GM18519 (cell line): Measurements from ENCODE around the gene ARHGAP1.
"Not testable (repeated sequence)": the region's sequence is repeated elsewhere in the genome, so short reads cannot be mapped to it uniquely, and the experiment has no call there.

Experiments
- ATAC-seq: cut with Tn5 transposase; IDR thresholded peaks from one replicate; pipeline ENCODE4 v1.9.1; 2021; ENCODE audit warnings: mild to moderate bottlenecking, moderate library complexity; ENCODE audit not compliant: unreplicated experiment, low FRiP score

The ARHGAP1 gene

DNA sequence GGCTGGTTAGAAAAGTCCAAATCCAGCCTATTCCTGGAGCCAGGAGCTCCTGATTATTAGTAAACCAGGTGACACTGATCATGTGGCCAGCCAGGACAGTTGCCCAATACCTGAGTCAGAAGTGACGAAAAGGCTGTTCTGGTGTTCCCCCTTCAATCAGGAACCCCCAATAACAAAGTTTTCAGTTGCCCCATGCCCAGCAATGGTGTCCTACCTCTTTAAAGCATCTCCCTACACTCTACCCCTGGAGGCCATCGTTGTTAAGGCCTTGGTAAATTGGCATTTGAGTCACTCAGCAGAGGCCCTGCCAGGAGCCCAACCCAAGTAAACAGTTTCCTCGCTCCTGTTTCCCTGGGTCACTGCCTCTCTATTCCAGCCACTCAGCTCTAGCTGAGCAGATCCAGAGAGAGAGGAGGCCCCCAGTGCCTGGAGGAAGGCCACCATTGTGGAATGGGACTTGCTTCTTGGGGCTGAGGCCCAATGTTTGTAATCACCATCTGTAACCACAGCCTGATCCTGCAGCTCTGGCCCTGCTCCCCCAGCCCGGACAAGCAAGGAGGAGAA lies 25.0 kb downstream of the ARHGAP1 start:
- no peak for ATAC-seq

DNA sequence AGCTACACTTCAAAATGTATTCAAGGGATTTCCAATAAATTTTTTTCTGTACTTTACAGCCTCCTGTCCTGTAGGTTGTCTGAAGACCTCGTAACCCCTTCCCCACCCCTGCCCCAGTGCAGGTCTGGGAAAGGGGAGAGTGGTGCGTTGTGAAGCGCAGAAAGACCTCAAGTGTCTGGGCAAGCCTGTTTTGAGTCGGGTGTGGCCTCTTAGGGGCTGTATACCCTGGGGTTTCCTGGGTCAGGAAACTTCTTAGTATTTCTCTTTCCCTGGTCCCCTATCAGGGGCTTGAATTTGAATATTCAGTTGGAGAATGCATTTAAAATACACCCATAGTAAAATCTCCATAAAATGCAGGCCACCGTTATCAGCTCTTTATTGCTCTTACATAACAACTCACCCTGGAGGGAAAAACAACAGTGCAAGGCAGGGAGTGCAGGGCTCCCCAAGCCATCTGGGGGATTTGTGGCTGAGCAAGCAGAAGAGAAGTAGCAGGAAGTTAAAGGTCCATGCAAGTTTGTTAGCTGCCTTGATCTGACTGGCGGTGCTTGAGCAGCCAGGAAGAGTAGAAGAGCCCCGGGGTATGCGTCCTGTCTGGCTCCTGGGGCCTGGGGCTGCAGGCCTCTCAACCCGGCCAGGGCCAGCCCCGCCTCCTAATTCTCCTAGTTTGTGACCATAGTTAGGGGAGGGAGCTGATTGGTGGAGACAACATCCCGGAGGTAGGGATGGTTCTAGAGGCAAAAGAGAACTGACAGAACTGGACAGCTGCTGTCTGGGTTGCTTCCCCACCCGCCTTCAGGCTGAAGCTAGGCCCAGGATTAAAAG lies 25.7 kb downstream of the ARHGAP1 start:
- no peak for ATAC-seq

DNA sequence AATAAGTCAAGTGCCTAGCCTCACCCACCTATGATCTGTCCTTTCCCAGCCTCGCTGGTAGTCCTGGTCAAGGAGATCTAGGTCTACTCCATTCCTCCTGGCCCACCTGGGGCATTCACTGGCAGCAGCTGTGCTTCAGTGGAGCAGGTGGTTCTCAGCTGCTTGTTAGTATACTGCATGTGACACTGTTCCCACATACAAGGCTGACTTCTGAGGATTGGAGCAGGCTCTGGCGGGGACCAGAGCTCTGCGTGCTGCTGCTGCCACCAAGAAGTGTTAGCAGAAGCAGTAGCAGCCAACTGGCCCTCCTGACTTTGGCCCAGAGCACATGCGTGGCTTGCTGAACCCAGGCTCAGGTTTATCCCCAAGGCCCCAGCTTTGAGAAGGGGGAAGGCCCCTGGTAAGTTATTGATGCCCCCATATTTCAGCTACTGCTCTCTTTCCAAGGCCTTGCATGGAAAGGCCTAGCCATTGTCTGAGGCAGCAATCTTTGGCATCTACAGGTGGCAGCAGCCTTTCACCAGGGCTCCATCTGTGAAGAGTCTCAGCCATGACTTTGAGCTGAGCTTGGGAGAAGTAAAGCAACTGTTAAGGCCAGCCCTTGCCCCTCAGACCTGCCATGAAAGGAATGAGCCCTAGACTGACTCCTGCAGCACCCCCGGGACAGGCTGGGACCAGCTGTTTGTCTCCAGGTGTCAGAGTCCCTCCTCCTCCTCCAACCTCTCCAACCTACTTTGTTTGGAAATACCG lies 26.5 kb downstream of the ARHGAP1 start:
- no peak for ATAC-seq

DNA sequence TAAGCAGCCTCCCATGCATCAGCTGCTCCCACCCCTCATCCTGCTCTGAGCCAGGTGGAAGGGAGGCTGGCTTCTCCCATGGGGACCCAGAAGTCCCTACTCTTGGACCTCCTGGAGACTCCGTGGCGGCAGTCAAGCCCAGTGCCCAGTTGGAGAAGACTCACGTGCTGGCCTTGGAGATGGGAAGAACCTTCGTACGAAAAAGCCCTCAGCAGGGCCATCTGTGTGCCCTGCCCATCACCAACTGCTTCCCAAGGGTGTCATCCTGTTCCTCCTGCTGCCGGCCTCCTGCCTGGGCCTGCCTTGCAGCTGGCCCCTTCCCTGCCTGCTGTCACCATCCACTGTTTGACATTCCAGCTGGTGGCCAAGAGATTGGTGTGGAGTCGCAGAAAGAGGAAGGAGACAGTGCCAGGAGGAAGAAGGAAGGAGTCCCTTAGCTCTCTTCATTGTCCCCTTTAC lies 28.0 kb downstream of the ARHGAP1 start:
- ATAC-seq = no peak

DNA sequence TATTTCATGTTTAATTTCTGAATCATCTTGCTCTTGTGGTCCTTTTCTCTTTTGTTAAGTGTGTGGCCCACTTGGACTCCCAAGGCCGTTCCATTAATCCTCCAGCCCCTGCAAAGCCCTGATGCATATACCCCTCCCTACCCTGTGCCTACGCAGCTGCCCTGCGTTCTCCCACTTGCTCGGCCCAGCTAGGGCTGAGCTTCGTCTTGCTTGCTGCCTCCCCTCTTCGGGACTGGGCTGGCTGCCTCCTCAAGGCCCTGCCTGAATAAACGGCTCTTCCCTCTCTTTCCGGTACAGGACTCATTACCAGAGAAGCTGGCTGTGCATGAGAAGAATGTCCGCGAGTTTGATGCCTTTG lies 28.5 kb downstream of the ARHGAP1 start:
- ATAC-seq = no peak

DNA sequence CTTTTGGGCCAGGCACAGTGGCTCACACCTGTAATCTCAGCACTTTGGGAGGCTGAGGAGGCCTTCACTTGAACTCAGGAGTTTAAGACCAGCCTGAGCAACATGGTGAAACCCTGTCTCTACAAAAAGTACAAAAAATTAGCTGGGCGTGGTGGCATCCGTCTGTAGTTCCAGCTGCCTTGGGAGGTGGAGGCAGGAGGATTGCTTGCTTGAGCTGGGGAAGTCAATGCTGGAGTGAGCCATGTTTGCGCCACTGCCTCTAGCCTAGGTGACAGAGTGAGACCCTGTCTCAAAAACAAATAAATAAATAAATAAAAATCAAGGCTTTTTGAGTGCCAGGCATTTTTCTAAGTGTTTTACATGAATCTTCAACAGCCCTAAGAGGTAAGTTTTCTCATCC lies 29.9 kb downstream of the ARHGAP1 start:
- not testable (repeated sequence) for ATAC-seq

DNA sequence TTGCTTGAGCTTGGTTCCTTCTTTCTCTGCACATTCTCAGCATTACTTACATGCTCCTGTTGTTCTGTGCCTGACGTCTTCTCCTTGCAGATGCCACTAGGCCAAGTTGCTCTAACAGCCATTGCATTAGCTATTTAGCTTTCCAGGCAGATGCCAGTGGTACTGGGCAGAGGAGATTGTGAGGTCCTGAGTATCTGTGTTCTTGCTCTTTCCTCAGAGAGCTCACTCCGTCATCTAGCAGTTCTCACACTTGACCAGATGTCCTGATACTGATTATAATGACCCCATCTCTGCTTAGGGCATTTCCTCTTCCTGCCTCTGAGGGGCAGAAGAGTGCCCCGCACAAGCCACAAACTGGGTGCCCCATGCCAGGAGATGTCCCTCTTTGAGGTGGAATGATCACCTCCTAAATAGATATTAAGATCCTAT lies 30.7 kb downstream of the ARHGAP1 start:
- ATAC-seq = no peak

DNA sequence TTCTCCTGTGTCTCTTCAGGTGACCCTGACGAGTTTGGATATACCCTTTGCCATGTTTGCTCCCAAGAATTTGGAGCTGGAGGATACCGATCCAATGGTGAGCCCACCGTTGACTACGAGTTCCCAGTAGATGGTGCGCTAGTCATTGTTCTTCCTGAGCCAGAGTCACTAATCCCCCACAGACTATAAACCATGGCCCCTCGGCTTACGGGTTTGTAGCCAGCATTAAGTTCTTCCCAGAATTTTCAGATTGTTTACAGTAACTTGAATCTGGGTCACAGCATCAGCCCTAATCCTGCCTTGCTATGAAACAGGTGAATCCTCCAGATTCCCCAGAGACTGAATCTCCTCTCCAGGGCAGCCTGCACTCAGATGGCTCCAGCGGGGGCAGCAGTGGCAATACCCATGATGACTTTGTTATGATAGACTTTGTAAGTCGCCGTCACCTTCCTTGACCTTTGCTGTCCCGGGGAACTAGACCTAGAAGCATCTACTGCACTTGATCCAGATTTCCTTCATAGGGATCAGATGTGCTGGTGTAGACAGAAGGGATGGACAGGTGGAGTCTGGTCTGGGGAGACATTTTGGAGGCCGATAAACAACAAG lies 31.8 kb downstream of the ARHGAP1 start:
- ATAC-seq = no peak

DNA sequence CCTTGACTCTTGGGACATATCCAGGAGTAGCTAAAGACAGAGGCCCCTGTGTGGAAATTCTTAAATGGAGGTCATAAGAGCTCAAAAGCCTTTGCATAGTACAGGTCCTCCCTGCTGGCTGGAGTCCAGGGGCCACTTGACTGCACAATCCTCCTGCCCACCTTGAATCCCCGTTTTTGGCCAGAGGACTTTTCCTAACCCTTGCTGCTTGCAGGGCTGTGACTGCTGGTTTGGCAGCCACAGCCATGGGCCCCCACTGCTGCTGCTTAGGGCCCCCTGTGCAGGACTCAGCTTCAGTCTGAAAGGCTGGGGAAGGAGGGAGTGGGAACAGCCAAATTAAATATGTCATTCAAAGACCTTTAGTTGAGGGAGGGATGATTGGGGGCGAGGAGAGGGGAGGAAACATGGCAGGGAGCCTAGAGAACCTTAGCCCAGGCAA lies 33.4 kb downstream of the ARHGAP1 start:
- no peak for ATAC-seq

DNA sequence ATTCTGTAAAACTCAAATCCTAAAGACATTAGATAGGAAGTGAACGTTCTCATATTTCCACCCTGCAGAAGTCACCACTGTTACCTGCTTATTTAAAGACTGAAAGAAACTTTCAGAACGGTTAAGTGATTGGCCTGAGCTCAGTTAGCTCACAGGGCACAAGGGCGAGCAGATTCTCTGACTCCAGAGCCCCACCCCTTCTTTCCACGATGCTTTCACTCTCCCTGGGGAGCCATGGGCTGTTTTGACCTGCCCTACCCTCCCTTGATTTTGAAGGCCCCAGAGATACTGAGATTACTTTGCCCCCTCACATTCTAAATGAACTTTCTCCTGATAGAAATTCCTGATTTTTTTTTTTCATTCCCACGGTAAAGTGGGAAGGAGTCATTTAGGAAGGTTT lies 33.9 kb downstream of the ARHGAP1 start:
- ATAC-seq = no peak

DNA sequence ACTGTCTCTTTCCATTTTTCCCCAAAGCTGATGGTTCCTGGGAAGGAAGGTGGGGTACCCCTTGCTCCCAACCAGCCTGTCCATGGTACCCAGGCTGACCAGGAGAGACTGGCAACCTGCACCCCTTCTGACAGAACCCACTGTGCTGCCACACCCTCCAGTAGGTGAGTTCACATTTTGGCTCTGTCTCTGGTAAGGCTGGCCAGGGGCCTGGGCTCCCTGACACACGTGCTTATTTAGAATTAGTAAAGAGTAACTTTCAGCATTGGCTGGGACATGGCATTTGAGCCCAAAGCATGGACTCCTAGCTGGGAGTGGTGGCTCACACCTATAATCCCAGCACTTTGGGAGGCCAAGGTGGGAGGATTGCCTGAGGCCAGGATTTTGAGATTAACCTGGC lies 35.1 kb downstream of the ARHGAP1 start:
- ATAC-seq = no peak

DNA sequence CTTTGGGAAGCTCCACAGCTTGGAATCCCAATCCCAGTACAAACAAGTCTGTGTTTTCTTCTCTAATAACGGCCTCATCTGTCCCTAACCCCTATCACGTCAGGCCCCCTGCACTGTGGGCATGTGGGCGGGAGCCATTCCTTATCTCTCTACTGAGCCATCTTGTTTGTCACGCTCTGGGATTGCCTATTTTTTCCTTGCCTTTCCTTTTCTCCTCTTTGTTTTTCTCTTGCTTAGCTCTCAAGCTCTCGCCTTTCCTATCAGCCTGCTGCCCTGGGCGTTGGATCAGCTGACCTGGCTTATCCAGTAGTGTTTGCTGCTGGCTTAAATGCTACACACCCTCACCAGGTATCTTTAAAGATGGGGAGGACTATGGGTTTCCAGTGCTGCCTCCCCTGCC lies 35.8 kb downstream of the ARHGAP1 start:
- no peak for ATAC-seq

DNA sequence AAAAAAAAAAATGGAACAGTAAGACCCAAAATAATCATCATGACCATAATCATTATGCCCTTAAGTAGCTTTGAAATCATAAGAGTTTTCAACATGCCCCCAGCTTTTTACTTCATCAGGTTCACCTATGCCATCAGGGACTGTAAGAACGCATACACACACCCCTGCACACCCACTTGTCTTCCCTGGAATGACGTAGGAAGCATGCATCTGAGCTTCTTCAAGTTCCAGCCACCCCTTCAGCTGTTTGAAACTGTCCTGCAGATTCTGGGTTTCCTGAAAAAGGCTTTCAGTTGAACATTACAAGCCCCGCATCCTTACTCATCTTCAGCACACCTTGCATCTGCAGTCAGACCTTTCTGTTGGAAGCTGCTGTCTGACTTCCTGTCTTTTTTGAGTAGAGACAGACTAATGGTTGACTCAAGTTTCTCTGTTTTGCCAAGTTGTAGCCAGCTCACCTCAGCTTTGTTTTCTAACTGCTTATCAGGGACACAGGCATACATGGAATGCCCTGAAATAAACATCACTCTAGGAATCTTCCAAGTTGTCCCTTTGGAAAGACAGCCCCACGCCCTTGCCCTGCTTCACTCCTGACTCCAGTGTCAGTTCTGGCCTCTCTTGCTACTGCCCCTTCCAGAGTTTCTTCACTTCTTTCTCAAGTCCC lies 37.0 kb downstream of the ARHGAP1 start:
- no peak for ATAC-seq

DNA sequence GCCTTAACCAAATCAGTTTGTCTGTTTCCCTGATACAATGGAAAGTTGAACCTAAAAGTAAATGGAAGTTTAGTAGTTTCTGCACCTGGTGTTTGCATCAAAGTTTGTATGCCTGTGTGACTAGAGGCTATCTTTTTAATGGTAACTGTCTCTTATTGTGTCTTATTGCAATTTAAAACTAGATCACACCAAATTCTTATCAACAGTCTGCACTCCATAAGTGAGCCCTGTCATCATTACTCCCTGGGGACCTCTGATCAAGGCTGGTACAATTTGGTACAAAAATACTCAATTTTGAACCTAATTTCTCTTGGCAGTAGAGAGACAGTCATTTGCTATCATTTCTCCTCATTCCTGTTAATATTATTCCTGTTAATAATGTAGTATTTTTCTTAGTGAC lies 38.1 kb downstream of the ARHGAP1 start:
- no peak for ATAC-seq

DNA sequence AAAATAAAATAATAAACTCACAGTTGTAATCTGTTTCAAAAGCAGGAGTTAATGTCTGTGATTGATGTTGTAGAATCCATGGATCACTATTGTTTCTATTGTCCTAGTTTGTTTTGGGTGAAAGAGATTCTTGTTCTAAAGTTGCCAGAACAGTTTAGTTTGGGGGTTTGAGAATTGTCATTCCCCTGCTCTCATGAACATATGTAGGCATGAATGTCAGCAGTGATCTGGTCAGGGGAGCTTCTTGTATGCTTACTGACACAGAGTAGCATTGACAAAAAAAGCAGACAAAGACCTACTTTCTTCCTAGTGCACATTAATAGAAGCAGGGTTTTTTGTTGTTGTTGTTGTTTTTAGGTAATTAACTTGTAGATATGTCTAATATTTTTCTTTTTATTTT lies 38.6 kb downstream of the ARHGAP1 start:
- no peak for ATAC-seq

DNA sequence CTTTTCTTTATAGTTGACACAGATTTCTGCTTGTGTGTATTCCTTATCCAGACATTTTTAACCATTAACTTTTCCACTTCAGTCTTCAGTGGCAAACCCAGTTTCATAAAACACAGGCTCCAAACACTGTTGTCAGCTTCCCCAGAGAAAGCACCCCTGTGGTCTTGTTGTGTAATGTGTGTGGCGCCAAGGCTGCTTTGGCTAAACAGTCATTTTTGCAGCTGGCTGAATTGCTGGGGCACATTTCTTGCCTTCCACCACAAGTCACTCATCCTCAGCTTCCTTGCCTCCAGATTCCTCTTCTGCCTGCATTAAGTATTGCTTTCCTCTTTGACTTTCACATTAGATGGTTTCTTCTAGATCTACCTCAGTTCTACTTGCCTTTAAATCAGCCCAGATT lies 40.5 kb downstream of the ARHGAP1 start:
- no peak for ATAC-seq

DNA sequence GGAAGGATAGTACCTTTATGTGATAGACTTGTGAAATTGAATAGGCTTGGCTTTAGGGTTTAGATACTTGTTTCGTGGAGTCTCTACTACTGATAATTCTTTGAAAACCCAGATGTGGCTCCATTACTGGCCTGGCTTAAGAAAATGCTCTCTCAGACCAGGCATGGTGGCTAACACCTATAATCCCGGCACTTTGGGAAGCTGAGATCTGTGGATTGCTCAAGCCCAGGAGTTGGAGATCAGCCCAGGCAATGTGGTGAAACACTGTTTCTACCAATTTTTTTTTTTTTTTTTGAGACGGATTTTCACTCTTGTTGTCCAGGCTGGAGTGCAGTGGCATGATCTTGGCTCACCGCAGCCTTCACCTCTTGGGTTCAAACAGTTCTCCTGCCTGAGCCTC lies 42.2 kb downstream of the ARHGAP1 start:
- no peak for ATAC-seq

DNA sequence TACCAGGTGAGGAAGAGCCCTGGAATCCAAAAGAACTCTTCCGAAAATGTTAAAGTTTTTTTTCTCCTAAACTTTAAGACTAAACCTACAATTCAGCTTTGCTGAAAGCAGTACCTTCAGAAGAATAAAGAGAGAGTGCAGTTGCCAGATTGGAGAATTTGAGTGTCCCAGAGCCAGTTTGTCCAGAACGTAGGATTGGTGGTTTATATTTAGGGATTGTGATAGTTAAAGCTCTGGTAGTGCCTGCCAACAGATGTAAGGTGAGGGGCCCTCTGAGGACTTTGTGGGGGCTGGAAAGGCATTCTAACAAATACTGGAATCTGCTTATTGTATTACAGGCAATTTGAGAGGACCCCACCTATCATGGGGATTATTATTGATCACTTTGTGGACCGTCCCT lies 43.2 kb downstream of the ARHGAP1 start:
- ATAC-seq = no peak

DNA sequence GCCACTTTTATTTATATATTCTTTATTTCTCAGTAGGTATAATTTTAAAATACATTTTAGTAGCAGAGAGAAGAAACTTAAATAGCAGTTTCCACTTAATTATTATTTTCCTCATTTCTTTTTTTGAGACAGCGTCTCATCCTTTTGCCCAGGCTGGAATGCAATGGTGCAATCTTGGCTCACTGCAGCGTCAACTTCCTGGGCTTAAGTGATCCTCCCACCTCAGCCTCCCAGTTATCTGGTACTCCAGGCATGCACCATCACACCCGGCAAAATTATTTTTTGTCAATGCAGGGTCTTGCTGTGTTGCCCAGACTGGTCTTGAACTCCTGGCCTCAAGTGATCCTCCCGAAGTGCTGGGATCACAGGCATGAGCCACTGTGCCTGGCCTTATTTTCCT lies 44.8 kb downstream of the ARHGAP1 start:
- no peak for ATAC-seq

DNA sequence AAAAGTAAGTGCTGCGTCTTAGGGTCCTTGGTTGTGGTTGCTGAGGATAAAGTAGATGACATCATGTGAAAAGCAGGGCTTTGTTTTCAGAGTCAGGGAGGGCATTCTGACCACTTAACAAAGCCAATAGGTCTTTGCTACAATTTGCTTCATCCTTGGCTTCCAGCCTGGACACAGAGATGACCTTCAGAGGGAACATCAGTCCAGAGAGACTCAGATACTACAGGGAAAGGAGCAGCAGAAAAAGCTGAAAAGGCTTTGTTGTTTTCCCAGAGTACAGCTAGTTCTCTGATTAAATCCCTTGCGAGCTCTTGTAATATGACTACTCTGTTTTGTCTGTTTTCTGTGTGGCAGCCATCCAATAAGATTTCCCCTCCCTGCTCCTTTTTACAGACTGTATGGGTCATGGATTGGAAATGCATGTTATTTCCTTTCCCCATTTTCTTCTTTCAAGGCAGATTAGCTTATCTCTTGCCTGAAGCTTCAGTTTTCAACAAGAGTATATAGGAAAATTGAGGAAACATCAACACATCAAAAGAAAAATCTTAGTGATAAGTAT lies 51.2 kb downstream of the ARHGAP1 start:
- ATAC-seq = no peak
